ENCODE data around the gene APLNR.

- TF ChIP-seq CTCF (IDR thresholded peaks at IDR 0.05 in 2 of 3, conservative IDR thresholded peaks at IDR 0.05 in 1 of 3; ENCODE audit: borderline replicate concordance in 1 of 3, insufficient read depth in 1 of 3, low read depth in 2 of 3, low read length in 2 of 3) (no peak), SIN3A (IDR thresholded peaks at IDR 0.05; ENCODE audit: low read depth) (no peak), JUND (IDR thresholded peaks at IDR 0.05) (no peak), POLR2A (IDR thresholded peaks at IDR 0.05; ENCODE audit: borderline replicate concordance, extremely low read depth, insufficient read depth, insufficient read length) (no peak), ELF1 (IDR thresholded peaks at IDR 0.05; ENCODE audit: borderline replicate concordance, low read depth) (no peak), TCF7L2 (IDR thresholded peaks at IDR 0.05; ENCODE audit: borderline replicate concordance, extremely low read depth, insufficient read depth, insufficient read length) (no peak), REST (IDR thresholded peaks at IDR 0.05; ENCODE audit: low read depth) (no peak), EZH2phosphoT487 (IDR thresholded peaks at IDR 0.05; ENCODE audit: borderline replicate concordance) (no peak), ZBTB33 (IDR thresholded peaks at IDR 0.05; ENCODE audit: extremely low read depth, insufficient replicate concordance, low read length) (no peak), EZH2 (IDR thresholded peaks at IDR 0.05) (no peak), SP1 (IDR thresholded peaks at IDR 0.05; ENCODE audit: low read depth) (no peak), ZFX (IDR thresholded peaks at IDR 0.05) (no peak), ATF3 (IDR thresholded peaks at IDR 0.05) (no peak)
Measured at GRCh38 chr11:57269571-57270021, 32.5 kb upstream of the APLNR start.

Measured in HCT116 (cell line).